Testis (tissue), 3 donors: ENCODE data around the gene TRPM3. TPM values are rescaled to one million over a fixed set of nuclear protein-coding genes. Genes with fewer than 3 reads are reported as not detected.

ENCODE experiments used
- DNase-seq: peaks from one replicate; pipeline ENCODE4 v3.0.0-alpha.2; 2019
- H3K27ac ChIP-seq, 2 donors: fragments of 200-600 bp; sonication (generic); one replicate each; pipeline ENCODE4 v1.5.1; 2019
- H3K27me3 ChIP-seq: fragments of 200-600 bp; sonication (generic); one replicate; pipeline ENCODE4 v1.5.1; 2019
- H3K36me3 ChIP-seq: fragments of 200-600 bp; sonication (generic); one replicate; pipeline ENCODE4 v1.5.1; 2017; ENCODE audit warnings: low read depth; ENCODE audit errors: missing control alignments
- H3K4me1 ChIP-seq: fragments of 200-600 bp; sonication (generic); one replicate; pipeline ENCODE4 v1.5.1; 2019
- H3K4me3 ChIP-seq, 2 donors: fragments of 200-600 bp; sonication (generic); one replicate each; pipeline ENCODE4 v1.5.1; 2017 to 2019
- H3K9me3 ChIP-seq: fragments of 200-600 bp; sonication (generic); one replicate; pipeline ENCODE4 v1.5.1; 2017
- CTCF ChIP-seq, 3 experiments: fragments of 450-650 bp in 2 of 3; fragments of 200-600 bp in 1 of 3; sonication (generic) in 1 of 3; IDR thresholded peaks; one replicate each; pipeline ENCODE4 v1.5.1; 2016 to 2019; ENCODE audit warnings: antibody characterized with exemption in 3 of 3, mild to moderate bottlenecking in 2 of 3, moderate library complexity in 1 of 3
- POLR2A ChIP-seq: fragments of 450-650 bp; IDR thresholded peaks from one replicate; pipeline ENCODE4 v1.6.1; 2017; ENCODE audit warnings: antibody characterized with exemption, mild to moderate bottlenecking, moderate library complexity
- WGBS, 2 donors: methylation state at CpG; one replicate each; pipeline ENCODE4 v1.1.5; 2018; 5-methylcytosine and 5-hydroxymethylcytosine counted together
- intact Hi-C: fragments of 100-400 bp; cut with DNase I; formaldehyde crosslinking; loops from one replicate; pipeline ENCODE4 v1.15.1; 2023; ENCODE audit warnings: low total_unique reads
- polyA plus RNA-seq: library from polyadenylated mRNA; stranded (reverse); fragments of 350-450 nt; fragmentation: Illumina TruSeq; extraction: RNeasy Lipid Tissue Mini Kit (QIAGEN cat#74804); gene quantifications from one replicate; pipeline ENCODE4 v1.2.3, GENCODE V29; 2014; ENCODE audit warnings: low read depth, low replicate concordance; ENCODE audit not compliant: insufficient read depth
- total RNA-seq, 2 donors: library from RNA; depleted of rRNA; stranded (reverse); fragments of >200 nt; gene quantifications; one replicate each; pipeline ENCODE4 v1.2.3, GENCODE V29; 2016

The TRPM3 gene
- total and polyA plus RNA-seq, 3 donors from 2014 or later = 4.1 to 54.3 (median 43.9) TPM

DNA sequence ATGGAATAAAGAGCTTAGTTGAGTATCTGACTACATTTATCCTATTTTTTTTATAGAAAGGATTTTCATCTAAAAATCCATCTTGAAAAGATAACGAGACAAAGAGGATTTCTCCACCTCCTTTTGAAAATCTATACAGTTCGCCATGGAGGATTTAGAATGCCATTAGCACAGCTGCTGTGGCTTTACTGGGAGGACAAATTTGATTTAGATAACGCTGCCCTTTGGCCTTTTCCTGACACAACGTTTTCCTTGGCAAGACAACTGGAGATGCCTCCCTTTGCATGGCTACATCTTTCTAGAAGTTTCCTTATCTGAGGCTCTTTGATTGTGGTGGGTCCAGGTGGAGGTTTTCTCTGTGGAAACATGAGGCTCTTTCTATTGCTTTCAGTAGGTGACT is 560.3 kb downstream of the TRPM3 start:
- no peak for DNase-seq
- Histone ChIP-seq H3K36me3 (no peaks in the 10 kb centered on the region), H3K27ac (no peak overlapping the region), H3K4me3 (no peak overlapping the region), H3K9me3 (no peaks in the 10 kb centered on the region), H3K4me1 (no peaks in the 10 kb centered on the region), H3K27me3 (no peaks in the 10 kb centered on the region)
- intact Hi-C loops = no loop called here
- 77 to 87% methylated on average over 4 of the region's 4 CpGs for WGBS, 2 donors
- TF ChIP-seq POLR2A (no peak), CTCF (IDR thresholded peaks at IDR 0.05) (no peak)

GRCh38 chr9:70559102-70559501 is 562.3 kb downstream of the TRPM3 start:
- intact Hi-C loops = no loop called here
- no peaks in the 10 kb centered on the region for H3K36me3 ChIP-seq
- no peak overlapping the region for H3K27ac ChIP-seq
- H3K4me3 ChIP-seq = no peak overlapping the region
- H3K27me3 ChIP-seq = no peaks in the 10 kb centered on the region
- TF ChIP-seq CTCF (IDR thresholded peaks at IDR 0.05) = no peak
- no peaks in the 10 kb centered on the region for H3K9me3 ChIP-seq
- DNase-seq = no peak
- H3K4me1 ChIP-seq = peaks cover 5% of the 10 kb centered on the region

- Histone ChIP-seq H3K4me1 (peaks cover 5% of the 10 kb centered on the region), H3K4me3 (no peak overlapping the region), H3K9me3 (no peaks in the 10 kb centered on the region), H3K27ac (no peak overlapping the region), H3K27me3 (no peaks in the 10 kb centered on the region), H3K36me3 (no peaks in the 10 kb centered on the region)
- no peak for DNase-seq
- intact Hi-C loops = no loop called here
- WGBS, 2 donors = 82 to 89% methylated on average over 6 of the region's 6 CpGs
- TF ChIP-seq CTCF (IDR thresholded peaks at IDR 0.05) (no peak), POLR2A (no peak)
Observed at GRCh38 chr9:70557661-70558369, 563.6 kb downstream of the TRPM3 start.

DNA sequence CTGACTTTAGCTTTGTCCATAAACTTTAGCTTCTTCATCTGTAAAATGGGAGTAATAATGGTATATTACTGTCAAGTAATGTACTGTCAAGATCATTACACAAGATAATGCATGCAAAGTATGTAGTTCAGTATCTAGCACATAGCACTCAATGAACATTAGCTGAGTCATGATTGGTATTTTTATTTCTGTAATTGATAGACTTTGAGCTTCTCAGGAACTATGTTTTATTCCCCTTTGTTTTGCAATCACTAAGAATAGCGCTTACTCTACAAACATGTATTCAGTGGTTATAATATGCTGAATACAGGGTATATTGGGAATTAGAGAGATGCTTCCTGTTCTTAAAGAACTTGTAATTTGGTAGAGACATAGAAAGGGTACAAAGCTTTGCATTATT is 564.6 kb downstream of the TRPM3 start:
- no peak for DNase-seq
- 94 to 100% methylated on average over 1 of the region's 1 CpG for WGBS, 2 donors
- no peak for TF ChIP-seq CTCF (IDR thresholded peaks at IDR 0.05)
- no peak for TF ChIP-seq POLR2A
- Histone ChIP-seq H3K9me3 (no peaks in the 10 kb centered on the region), H3K36me3 (no peaks in the 10 kb centered on the region), H3K4me1 (peaks cover 5% of the 10 kb centered on the region), H3K4me3 (no peak overlapping the region), H3K27me3 (no peaks in the 10 kb centered on the region), H3K27ac (no peak overlapping the region)
- intact Hi-C loops = no loop called here

- Histone ChIP-seq H3K4me3 (no peak overlapping the region), H3K27ac (no peak overlapping the region), H3K27me3 (no peaks in the 10 kb centered on the region), H3K36me3 (no peaks in the 10 kb centered on the region), H3K9me3 (no peaks in the 10 kb centered on the region), H3K4me1 (peaks cover 5% of the 10 kb centered on the region)
- TF ChIP-seq CTCF (IDR thresholded peaks at IDR 0.05) (no peak), POLR2A (no peak)
- WGBS, 2 donors = 63 to 71% methylated on average over 2 of the region's 2 CpGs
- intact Hi-C loops = no loop called here
- no peak for DNase-seq
Observed at GRCh38 chr9:70554881-70555280, 566.5 kb downstream of the TRPM3 start.
